H4 (cell line): ENCODE measurements around the gene KIAA1671. TPM values are rescaled to one million over a fixed set of nuclear protein-coding genes. Genes with fewer than 3 reads are reported as not detected.

Experiments
- DNase-seq: peaks from one replicate; pipeline ENCODE4 v3.0.0-alpha.2; 2015; ENCODE audit warnings: low spot score
- total RNA-seq: library from RNA; depleted of rRNA; stranded (reverse); fragments of >200 nt; shearing (Covaris generic); gene quantifications from 2 replicates; pipeline ENCODE4 v1.2.3, GENCODE V29; 2014

The KIAA1671 gene
- total RNA-seq, 1 experiment from 2014 or later: 3.2 TPM

- DNase-seq: peak; percentile 19
Observed at GRCh38 chr22:24952837-24953383, 394 bp downstream of the KIAA1671 start.

GRCh38 chr22:24953384-24954113 is 1.0 kb downstream of the KIAA1671 start:
- no peak for DNase-seq

GRCh38 chr22:24954114-24954463 is 1.6 kb downstream of the KIAA1671 start:
- DNase-seq: no peak

- no peak for DNase-seq
Observed at GRCh38 chr22:24954856-24955255, 2.3 kb downstream of the KIAA1671 start.

GRCh38 chr22:24957043-24957442 is 4.5 kb downstream of the KIAA1671 start:
- DNase-seq: no peak

GRCh38 chr22:24961217-24961844 is 8.8 kb downstream of the KIAA1671 start:
- no peak for DNase-seq

- DNase-seq: no peak
Observed at GRCh38 chr22:24962094-24962493, 9.6 kb downstream of the KIAA1671 start.

GRCh38 chr22:24962835-24963234 is 10.3 kb downstream of the KIAA1671 start:
- DNase-seq: no peak

GRCh38 chr22:24964441-24964840 is 11.9 kb downstream of the KIAA1671 start:
- DNase-seq: no peak

- DNase-seq: no peak
Observed at GRCh38 chr22:24965822-24966626, 13.5 kb downstream of the KIAA1671 start.

GRCh38 chr22:24968066-24968561 is 15.6 kb downstream of the KIAA1671 start:
- peak; percentile 14 for DNase-seq

- DNase-seq: peak; percentile 39
Observed at GRCh38 chr22:24969560-24970301, 17.2 kb downstream of the KIAA1671 start.

- no peak for DNase-seq
Observed at GRCh38 chr22:24972369-24972768, 19.9 kb downstream of the KIAA1671 start.

- DNase-seq: no peak
Observed at GRCh38 chr22:24973872-24974271, 21.4 kb downstream of the KIAA1671 start.

GRCh38 chr22:24975125-24975640 is 22.7 kb downstream of the KIAA1671 start:
- DNase-seq: no peak

- no peak for DNase-seq
Observed at GRCh38 chr22:24975813-24976341, 23.4 kb downstream of the KIAA1671 start.

GRCh38 chr22:24976442-24977218 is 24.1 kb downstream of the KIAA1671 start:
- no peak for DNase-seq

GRCh38 chr22:24977370-24978221 is 25.1 kb downstream of the KIAA1671 start:
- DNase-seq: no peak

GRCh38 chr22:24978308-24978707 is 25.8 kb downstream of the KIAA1671 start:
- DNase-seq: no peak
